Measurements from ENCODE around the gene CDKAL1. TPM values are rescaled to one million over a fixed set of nuclear protein-coding genes. Genes with fewer than 3 reads are reported as not detected.

Gene CDKAL1
- total and polyA plus RNA-seq, 10 of the 15 experiments (the other 5 are each of a cell fraction or from before 2014, with no cell fraction given): 10.7 to 26.9 (median 17.3) TPM

GRCh38 chr6:20969551-20969950 lies 435.3 kb downstream of the CDKAL1 start (continued):
- no peak for TF ChIP-seq ZBTB4 (CRISPR knock-in tag; IDR thresholded peaks at IDR 0.05)
- TF ChIP-seq CBX3 (IDR thresholded peaks at IDR 0.05; ENCODE audit: borderline replicate concordance, low read depth): no peak
- no peak for TF ChIP-seq ZNF274 (IDR thresholded peaks at IDR 0.05; ENCODE audit: insufficient read depth, insufficient read length)
- no peak for TF ChIP-seq ZNF622 (IDR thresholded peaks at IDR 0.05)
- TF ChIP-seq RAD51 (IDR thresholded peaks at IDR 0.05): no peak
- TF ChIP-seq PKNOX1 (IDR thresholded peaks at IDR 0.05): no peak

GRCh38 chr6:20976391-20976918 lies 442.2 kb downstream of the CDKAL1 start:
- no peaks in the 10 kb centered on the region for H4K20me1 ChIP-seq (ENCODE audit: control insufficient read depth, insufficient read depth)
- H2AFZ ChIP-seq (ENCODE audit: control insufficient read depth, low read depth, low read length): no peak overlapping the region
- POLR2A ChIA-PET: no interaction called here
- no peak for DNase-seq (ENCODE audit: low read depth, low spot score)
- in situ Hi-C loops (cut with MboI): no loop called here
- no peak overlapping the region for H3K27ac ChIP-seq (ENCODE audit: control insufficient read depth, insufficient read depth)
- no peak overlapping the region for H3K4me2 ChIP-seq (ENCODE audit: control insufficient read depth, insufficient read depth)
- FAIRE-seq: no peak
- peaks cover 11% of the 10 kb centered on the region; the same call in 1 of the 2 replicates for H3K4me1 ChIP-seq (ENCODE audit: control insufficient read depth, insufficient read depth, low read length)
- H3K9ac ChIP-seq (ENCODE audit: control insufficient read depth, insufficient read depth, low read length): no peak overlapping the region
- H3K79me2 ChIP-seq (ENCODE audit: control insufficient read depth, insufficient read depth, low read length): no peaks in the 10 kb centered on the region
- intact Hi-C loops (cut with micrococcal nuclease; ENCODE audit: unreplicated experiment): no loop called here
- 97% methylated on average over 5 of the region's 5 CpGs for WGBS (ENCODE audit: insufficient coverage, insufficient replicate concordance, low lambda C conversion rate, missing lambda C conversion rate)
- no peaks in the 10 kb centered on the region for H3K9me3 ChIP-seq (replicated peaks; ENCODE audit: control insufficient read depth, insufficient read depth, low read length)
- no peak overlapping the region for H3K4me3 ChIP-seq
- RAD21 ChIA-PET (ENCODE audit: unreplicated experiment): no interaction called here
- no peaks in the 10 kb centered on the region for H3K36me3 ChIP-seq (ENCODE audit: control insufficient read depth in 2 of 2, insufficient read depth in 2 of 2, low read length in 1 of 2)
- H3K27me3 ChIP-seq (replicated peaks in 1 of 2; ENCODE audit: control insufficient read depth in 2 of 2, insufficient read depth in 2 of 2, low read length in 1 of 2): no peaks in the 10 kb centered on the region
- SMC1A ChIA-PET (ENCODE audit: uncharacterized antibody, unreplicated experiment): interaction anchor here (0.7 to 1.1 kb wide), 2 partner anchors 14 to 46 kb away, joined by 3 to 4 read pairs; no protein-coding TSS in a partner anchor
- CTCF ChIA-PET: no interaction called here
- no peak for ATAC-seq
- BruUV-seq (replicated peaks): no TSS peak
- TF ChIP-seq SPI1 (IDR thresholded peaks at IDR 0.05; ENCODE audit: borderline replicate concordance, insufficient read depth, low read depth, low read length) (no peak), REST (IDR thresholded peaks at IDR 0.05; ENCODE audit: low read depth, low read length) (no peak), STAT3 (IDR thresholded peaks at IDR 0.05; ENCODE audit: low read depth, low read length) (no peak), STAT1 (conservative IDR thresholded peaks at IDR 0.05) (no peak), SUZ12 (IDR thresholded peaks at IDR 0.05; ENCODE audit: unreplicated experiment) (no peak), IRF3 (IDR thresholded peaks at IDR 0.05) (no peak), PML (IDR thresholded peaks at IDR 0.05; ENCODE audit: low read length) (no peak), CHD2 (IDR thresholded peaks at IDR 0.05; ENCODE audit: borderline replicate concordance, low read depth, low read length) (no peak)
